ENCODE results near the gene BAZ2B.

GRCh38 chr2:159505196-159505595, 111.2 kb downstream of the BAZ2B start:
- TF ChIP-seq ARNT (IDR thresholded peaks at IDR 0.05) (no peak), FOXM1 (IDR thresholded peaks at IDR 0.05; ENCODE audit: borderline replicate concordance) (no peak), TARDBP (IDR thresholded peaks at IDR 0.05) (no peak), SP1 (IDR thresholded peaks at IDR 0.05) (no peak), BHLHE40 (IDR thresholded peaks at IDR 0.05; ENCODE audit: borderline replicate concordance) (no peak)
